ENCODE results near the gene RETSAT.
"Not testable (repeated sequence)": the region's sequence is repeated elsewhere in the genome, so short reads cannot be mapped to it uniquely, and the experiment has no call there.

Gene RETSAT

DNA sequence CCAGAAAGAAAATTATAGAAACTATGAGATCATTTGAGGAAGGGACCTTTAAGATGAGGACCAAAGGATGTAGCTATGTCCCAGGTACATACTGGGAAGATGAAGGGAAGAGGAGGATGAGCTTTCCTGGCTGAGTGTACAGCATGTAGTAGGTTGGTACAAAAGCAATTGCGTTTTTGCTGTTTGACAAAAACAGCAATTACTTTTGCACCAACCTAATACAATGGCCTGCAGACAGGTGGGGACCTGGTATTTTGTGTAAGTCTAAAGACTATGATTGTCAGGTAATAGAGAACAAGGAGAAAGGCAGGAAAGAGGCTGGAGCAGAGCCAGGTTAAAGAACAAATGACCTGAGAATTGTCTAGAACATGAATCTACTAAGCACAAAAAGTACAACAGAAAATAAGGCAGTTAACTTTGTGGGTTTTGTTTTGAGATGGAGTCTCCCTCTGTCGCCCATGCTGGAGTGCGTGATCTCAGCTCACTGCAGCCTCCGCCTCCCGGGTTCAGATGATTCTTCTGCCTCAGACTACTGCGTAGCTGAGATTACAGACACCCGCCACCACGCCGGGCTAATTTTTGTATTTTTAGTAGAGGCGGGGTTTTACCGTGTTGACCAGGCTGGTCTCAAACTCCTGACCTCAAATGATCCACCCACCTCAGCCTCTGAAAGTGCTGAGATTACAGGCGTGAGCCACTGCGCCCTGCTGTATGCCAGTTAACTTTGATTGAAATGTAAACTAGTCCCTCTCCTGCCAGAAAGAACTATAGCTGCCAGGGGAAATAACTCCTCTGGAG, 23.3 kb downstream of the RETSAT start:
- no peak for DNase-seq

DNA sequence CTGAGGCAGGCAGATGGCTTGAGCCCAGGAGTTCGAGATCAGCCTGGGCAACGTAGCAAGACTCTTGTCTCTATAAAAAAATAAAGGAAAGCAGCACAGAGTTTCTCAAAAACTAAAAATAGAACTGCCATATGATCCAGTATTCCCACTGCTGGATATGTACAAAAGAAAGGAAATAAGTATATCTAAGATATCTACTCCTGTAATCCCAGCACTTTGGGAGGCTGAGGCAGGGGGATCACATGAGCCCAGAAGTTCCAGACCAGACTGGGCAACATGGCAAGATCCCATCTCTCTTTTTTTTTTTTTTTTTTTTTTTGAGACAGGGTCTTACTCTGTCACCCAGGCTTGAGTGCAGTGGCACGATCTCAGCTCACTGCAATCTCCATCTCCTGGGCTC, 24.6 kb downstream of the RETSAT start:
- not testable (repeated sequence) for DNase-seq

DNA sequence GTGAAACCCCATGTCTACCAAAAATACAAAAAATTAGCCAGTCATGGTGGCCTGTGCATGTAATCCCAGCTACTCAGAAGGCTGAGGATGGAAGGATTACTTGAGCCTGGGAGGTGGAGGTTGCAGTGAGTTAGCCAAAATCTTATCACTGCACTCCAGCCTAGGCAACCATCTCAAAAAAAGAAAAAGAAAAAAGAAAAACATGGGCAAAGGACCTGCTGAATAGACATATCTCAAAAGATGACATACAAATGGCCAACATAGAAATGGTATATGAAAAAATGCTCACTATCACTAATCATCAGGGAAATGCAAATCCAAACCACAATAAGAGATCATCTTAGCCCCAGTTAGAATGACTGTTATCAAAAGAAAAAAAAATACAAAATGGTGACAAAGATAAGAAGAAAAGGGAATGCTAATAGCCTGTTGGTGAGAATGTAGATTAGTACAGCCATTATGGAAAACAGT, 25.1 kb downstream of the RETSAT start:
- DNase-seq, result no peak

DNA sequence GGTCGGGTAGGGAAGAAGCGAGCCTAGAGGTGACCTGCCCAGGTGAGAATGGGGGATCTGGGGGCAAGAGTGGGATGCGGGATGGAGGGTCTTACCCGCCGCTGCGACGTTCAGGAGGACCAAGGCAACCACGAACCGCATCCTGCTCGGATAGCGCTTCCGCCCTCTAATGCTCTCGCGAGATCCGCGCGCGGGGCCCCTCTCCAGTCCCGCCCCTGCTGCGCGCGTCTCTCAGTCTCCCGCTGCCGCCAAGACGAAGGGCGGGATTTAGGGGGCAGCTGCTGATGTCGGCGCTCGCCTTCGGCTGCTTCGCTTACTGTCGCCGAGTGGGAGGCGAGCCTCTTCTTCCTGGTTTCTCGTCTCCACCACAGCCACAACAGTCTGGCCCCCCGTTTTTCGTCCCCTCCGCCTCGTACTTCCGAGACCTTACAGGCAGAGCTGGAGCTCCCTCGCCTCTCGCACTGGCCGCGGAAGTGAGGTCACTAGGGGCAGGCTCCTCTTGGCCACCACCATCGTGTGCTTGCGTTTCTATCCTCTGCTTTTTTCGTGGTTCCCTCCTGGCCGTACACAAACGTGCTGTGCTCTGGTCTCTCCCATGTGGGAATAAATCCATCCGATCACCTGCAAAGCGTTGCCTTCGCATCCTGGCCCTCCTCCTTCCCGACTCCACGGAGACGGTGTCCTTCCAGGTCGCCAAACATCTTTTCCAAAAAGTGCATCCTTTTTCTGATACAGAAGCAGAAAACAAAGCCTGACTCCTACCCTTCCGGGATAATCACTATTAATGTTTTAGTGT, 26.3 kb downstream of the RETSAT start, which contains the start of gene TGOLN2:
TSS of gene TGOLN2 (minus strand) at position 168 of the 796 bp plus-strand sequence. CDS start at position 141, 27 bp downstream.
- peak; percentile 87 for DNase-seq

DNA sequence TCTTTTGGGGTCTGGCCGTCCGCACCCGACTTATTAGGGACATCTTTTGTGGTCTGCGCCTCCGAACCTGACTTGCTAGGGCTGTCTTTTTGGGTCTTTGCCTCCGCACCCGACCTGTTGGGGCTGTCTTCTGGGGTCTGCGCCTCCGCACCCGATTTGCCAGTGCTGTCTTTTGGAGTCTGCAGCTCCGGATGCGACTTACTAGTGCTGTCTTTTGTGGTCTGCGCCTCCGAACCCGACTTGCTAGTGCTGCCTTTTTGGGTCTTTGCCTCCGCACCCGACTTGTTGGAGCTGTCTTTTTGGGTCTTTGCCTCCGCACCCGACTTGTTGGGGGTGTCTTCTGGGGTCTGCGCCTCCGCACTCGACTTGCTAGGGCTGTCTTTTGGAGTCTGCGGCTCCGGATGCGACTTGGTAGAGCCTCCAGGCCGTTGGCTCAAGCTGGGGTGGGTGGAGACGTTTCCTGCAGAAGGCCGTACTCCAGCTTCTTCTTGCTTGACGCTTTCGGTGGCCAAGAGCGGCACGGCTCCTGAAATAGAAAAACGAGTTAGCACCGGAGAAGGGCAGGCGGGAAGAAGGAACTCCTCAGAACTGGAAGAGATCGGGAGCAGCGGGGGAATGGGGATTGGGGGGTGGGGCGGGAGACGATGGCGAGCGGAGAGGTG, 27.0 kb downstream of the RETSAT start:
- DNase-seq, result no peak

DNA sequence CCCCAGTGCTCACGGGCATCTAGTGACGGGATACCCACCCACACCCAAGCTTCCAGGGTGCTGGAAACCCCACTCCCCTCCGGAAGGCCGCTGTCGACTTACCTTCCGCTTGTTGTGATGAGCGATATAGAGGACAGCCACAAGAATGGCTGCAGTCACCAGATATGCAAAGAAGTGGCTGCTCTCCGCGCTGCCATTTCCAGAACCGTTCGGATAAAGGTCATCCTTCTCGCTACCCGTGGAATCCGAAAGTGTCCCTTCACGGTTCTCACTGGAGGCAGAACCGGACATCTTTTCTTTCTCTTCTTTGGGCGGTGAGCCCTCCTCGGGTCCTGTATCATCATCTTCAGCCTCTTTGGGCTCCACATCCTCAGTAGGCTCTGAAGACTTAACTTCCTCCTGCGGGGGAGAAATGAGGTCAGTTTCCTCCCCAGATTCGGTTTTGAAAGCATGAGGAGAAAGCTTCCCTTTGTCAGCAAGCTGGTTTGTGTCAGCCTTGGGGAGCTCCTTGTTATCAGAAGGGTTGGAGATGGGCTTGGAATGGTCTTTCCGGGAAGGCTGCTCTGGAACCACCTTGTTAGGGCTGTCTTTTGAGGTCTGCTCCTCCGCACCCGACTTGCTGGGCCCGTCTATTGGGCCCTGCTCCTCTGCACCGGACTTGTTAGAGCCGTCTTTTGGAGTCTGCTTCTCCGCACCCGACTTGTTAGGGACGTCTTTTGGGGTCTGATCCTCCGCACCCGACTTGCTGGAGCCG, 27.7 kb downstream of the RETSAT start:
- DNase-seq, result no peak

DNA sequence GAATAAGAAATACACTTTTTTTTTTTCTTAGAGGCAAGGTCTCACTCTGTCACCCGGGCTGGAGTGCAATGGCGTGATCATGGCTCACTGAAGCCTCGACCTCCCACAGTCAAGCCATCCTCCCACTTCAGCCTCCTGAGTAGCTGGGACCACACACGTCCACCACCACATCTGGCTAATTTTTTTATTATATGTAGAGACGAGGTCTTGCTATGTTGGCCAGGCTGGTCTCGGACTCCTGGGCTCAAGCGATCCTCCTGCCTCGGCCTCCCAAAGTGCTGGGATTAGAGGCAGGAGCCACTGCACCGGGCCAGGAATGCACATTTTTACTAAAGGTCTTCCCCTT, 28.9 kb downstream of the RETSAT start:
- DNase-seq, result no peak

DNA sequence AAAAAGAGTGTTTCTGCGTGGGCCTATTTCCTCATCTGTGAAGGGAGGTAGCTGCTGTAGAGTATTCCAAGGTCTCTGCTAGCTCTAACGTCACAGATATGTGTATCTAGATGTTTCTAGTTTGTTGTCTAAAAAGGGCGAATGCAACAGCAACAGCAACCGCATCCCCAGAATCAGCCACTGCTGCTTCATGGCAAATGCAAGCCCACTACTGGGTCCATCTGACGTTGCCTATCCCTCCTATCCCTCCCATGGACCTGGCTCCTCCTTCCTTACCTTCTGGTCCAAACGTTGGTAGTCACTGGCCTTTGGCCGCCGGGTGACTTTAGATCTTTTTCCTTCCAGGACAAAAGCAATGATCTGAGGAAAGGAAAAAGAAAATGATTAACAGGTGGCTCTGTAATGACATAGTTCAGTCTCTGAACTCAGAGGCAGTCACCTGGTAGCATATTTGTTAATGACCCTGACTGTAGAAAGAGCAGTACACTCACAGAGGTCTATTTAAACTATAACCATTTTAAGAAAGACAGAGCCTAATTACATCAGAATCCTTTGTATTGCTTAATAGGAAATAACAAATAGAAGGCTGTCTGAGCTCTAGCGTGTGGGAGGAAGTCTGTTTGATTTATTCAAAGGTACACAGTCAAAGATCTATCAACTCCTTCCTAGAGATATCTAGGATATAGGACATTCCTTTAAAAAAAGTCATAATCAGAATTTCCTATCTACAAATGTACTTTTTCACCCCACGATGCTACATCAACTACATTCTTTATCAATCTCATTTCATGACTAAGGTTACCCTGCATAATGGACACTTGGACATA, 29.5 kb downstream of the RETSAT start:
- no peak for DNase-seq

DNA sequence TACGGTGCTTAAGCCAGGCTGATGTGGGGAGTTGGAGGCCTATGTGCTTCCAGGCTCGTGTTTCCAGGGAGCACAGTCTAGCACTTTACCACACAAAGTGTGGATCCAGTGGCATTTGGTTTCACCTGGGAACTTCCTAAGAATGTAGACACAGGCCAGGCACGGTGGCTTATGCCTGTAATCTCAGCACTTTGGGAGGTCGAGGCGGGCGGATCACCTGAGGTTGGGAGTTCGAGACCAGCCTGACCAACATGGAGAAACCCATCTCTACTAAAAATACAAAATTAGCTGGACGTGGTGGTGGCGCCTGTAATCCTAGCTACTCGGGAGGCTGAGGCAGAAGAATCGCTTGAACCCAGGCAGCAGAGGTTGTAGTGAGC, 30.4 kb downstream of the RETSAT start:
- not testable (repeated sequence) for DNase-seq

DNA sequence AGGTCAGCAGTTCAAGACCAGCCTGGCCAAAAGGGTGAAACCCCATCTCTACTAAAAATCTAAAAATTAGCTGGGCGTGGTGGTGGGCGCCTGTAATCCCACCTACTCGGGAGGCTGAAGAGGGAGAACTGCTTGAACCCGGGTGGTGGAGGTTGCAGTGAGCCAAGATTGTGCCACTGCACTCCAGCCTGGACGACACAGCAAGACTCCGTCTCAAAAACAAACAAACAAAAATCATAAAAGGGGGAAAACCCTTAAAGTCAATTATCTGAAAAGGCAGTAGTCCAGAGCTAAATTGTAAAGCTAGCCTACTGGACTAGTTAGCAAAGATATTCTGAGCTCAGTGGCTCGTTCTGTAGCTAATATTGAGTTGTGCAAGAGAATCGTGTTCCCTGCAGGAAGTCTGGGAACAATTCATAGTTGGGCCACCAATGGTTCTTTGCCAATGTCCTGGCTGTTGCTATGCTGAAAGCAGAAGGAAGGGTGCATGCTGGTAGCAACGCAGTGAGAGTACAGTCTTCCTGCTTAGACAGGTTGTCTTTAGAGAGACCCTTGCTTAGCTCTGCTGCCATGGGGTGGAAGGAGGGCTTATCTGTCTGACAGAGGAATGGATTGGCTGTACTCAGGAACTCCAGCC, 30.9 kb downstream of the RETSAT start:
- DNase-seq, result no peak

DNA sequence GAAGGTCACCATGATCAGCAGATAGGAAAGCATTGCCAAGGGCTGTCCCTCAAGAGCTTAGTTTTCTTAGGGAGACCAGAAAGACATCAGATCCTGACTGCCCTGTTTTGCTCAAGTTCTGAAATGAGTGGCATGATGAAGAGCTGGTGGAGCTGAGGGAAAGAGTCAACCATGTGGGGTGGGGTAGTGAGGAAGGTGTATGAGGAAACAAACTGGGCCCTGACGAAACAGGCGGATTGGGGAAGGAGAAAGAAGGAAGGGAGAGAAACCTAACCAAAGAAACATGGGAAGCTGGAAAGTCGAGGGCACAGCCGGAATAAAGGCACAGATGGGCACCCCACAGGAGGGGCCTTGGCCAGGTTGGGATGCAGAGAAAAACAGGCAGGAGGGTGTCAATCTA, 34.5 kb downstream of the RETSAT start:
- DNase-seq, result no peak

DNA sequence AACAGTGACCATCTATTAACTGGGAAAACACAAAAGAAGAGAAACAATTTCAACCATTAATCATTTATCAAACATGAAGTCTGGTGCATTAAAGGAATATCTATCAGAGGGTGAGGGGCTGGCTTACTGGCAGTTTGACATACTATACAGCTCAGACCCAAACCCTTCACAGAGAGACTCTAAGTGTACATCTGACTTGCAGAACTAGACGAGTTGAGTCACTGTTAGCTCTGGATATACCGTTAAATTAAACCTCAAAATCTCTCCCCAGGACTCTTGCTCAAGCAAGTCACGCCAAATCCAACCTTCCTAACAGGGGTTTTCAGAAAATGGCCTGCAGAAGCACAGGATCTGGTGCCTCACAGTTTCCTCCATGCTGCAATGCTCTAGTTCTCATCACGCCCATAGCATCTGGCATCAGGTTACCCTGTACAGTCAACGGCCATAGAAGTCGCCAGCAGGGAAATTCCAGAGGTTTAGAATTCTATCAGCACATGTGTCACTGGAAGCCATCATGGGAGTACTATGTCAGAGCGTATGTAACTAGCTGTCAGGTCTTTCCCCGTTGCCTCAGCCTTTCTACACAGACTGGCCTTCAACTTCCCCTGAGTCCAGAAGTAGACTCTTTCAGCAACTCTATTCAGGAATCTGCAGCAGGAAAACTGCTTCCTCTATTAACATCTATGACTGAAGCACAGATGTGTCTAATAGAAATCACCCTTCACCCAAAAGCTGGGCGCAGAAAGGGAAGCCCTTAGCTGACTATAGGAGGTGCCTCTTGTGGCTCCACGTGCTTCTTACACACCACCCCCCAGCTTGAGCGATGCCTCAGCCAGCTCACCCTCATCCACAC, 35.9 kb downstream of the RETSAT start:
- no peak for DNase-seq

DNA sequence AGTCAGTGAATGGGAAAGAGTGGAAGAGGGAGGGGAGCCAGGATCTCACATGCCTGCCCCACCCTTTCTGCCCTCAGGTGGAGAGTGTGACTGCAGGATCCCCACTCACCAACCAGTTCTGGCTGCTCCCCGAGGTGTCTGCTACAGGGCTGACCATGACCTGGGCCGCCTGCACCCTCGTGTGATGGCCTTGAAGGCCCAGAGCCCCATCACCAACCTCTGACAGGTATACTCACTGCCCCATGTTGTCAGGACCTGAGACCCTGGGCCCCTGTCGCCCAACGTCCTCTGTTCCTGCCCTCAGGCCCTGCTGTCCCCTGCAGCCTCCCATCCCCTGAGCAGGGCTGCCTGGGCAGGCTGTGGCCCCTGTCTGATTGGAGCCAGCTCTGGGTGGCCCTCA, 38.4 kb downstream of the RETSAT start:
- not testable (repeated sequence) for DNase-seq

DNA sequence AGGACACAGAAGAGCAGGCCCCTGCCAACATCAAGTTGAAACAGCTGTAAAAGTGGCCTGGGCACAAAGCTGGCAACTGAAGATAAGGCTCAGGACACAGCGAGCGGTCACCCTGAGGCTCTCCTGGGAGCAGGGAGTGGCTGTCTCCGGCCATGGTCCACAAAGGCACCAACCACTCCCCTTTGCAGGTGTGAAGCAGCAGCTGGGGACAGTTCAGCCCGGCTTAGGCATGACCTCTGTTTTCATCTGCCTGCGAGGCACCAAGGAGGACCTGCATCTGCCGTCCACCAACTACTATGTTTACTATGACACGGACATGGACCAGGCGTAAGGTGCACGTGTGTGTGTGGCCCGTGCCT, 39.5 kb downstream of the RETSAT start:
- no peak for DNase-seq

DNA sequence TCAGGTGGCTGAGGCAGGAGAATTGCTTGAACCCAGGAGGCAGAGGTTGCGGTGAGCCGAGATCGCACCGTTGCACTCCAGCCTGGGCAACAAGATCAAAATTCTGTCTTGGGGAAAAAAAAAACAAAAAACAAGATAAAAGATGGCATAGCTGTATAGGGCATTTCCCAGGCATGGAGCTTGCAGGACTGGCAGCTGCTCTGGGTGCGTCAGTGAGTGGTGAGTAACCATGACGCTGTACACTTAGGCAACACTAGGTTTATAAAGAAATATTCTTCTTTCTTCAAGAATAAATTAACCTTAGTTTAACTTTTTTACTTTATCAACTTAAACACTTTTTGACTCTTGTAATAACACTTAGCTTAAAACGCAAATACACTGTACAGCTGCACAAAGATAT, 41.9 kb downstream of the RETSAT start:
- DNase-seq, result no peak

DNA sequence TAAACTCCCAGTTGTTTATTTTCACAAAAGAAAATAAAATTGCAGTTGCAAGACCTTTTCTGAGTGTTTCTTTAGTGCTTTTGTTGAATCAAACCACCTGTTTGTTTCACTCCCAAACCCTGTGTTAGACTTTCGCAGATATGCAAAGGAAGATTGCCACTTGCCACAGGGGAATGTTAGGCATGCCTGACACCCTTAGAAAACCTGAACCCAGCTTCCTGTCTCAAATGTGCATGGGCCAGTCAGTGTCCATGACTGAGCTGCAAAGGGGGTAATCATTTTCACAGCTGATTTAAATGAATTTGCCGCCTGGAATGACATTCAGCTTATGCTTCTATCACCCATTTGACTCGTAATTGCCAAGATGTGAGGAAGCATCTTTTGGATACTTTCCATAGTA, 44.0 kb downstream of the RETSAT start:
- DNase-seq, result no peak

DNA sequence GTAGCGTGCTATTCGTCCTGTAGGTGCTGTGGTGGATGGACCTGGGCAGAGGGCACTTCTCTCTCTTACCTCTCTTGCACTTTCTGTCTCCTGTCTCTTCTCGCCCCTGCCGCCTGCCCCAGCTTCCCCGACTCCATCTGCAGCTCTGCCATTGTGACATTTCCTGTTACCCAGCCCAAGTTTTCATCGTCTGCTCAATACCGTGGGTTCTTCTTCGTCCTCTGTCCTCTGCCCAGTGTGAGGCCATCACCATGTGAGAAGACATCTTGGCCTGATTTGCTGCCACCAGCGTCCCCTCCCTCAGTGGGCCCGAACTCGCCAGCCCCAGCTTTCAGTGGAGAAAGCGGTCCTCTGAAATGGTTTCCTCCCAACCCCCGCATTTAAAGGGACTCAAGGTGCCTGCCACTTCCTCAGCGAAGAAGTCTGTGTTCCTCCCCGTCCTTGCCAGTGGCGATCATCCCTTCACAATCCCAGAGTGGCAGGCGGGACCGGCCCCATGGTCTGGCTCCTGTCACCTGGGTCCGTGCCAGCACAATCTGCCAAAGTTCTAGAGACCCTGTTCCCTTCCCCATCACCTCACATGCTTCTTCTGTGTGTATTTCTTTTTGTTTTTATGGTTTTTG, 44.5 kb downstream of the RETSAT start:
- DNase-seq, result no peak

DNA sequence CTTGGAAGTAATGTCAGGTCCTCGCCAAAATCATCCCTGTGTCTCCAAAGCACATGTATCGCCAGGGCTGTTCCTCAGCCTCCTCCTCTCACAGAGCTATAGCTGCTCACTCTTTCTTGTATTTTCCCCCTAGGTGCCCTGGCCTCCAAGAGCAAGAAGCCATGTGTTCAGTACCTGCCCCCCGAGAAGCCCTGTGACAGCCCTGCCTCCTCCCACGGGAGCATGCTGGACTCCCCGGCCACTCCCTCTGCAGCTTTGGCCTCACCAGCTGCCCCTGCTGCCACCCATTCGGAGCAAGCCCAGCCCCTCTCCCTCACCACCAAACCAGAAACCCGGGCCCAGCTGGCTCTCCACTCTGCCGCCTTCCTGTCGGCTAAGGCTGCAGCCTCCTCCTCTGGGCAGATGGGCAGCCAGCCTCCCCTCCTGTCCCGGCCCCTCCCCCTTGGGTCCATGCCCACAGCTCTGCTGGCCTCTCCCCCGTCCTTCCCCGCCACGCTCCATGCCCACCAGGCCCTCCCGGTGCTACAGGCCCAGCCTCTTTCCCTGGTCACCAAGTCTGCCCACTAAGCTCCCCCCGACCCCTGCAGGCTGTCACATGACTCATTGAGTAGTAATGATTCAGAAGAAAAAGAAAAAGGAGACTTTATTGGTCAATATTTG, 45.3 kb downstream of the RETSAT start:
- peak; percentile 72 for DNase-seq

DNA sequence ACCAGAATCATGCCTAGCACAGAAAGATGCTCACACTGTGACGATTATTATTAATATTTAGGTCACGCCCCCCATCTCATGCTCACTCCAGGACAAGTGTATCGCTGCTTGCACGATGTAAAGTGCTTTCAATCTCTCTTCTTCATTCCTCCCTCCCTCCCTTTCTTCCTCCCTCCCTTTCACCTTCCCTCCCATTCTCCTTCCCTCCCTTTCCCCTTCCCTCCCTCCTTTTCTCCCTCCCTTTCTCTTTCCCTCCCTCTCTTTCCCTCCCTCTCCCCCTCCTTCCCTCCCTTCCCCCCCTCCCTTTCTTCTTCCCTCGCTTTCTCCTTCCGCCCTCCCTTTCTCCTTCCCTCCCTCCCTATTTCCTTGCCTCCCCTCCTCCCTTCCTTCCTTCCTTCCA, 46.1 kb downstream of the RETSAT start:
- DNase-seq, result no peak

DNA sequence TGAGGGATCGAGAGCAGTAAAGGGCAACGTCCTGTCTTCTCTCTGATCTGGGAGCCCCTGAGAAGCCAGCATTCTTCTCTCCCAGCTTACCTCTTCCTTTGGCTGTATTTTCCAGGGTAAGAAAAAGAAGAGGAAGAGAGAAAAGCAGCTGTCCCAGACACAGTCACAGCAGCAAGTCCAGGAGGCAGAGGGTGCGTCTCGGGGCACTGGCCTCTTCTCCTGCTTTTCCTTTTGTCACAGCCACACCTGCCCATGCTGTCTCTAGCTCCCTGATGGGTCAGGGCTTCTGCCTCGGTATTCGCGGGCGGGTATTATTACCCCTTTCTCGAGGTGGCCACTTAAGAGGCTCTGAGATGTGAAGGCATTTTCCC, 46.8 kb downstream of the RETSAT start:
- DNase-seq, result no peak
